GM12864 (cell line): Measurements from ENCODE around the gene FNBP1L.

Source experiments
- DNase-seq: peaks from one replicate; pipeline ENCODE4 v3.0.0-alpha.2; 2011; ENCODE audit warnings: low read depth
- H3K4me3 ChIP-seq: 2 replicates; pipeline ENCODE4 v1.5.1; 2011; ENCODE audit warnings: mild to moderate bottlenecking, low read depth, low read length, control low read depth
- CTCF ChIP-seq: IDR thresholded peaks from 2 replicates; pipeline ENCODE4 v1.5.1; 2011; ENCODE audit warnings: low read depth, mild to moderate bottlenecking, moderate library complexity, low read length, control low read depth, inconsistent platforms; ENCODE audit errors: missing control alignments

The FNBP1L gene

GRCh38 chr1:93499533-93499932 is 51.6 kb downstream of the FNBP1L start:
- DNase-seq: no peak
- no peak overlapping the region for H3K4me3 ChIP-seq
- TF ChIP-seq CTCF: no peak

- H3K4me3 ChIP-seq: no peak overlapping the region
- DNase-seq: no peak
- TF ChIP-seq CTCF: no peak
Observed at GRCh38 chr1:93500275-93500674, 52.4 kb downstream of the FNBP1L start.

- no peak for TF ChIP-seq CTCF
- no peak for DNase-seq
Observed at GRCh38 chr1:93501399-93501798, 53.5 kb downstream of the FNBP1L start.

GRCh38 chr1:93501829-93502369 is 54.0 kb downstream of the FNBP1L start:
- DNase-seq: no peak
- no peak for TF ChIP-seq CTCF

More at GRCh38 chr1:93501399-93501798, 53.5 kb downstream of the FNBP1L start:
- H3K4me3 ChIP-seq: no peak overlapping the region

GRCh38 chr1:93502571-93502970 is 54.7 kb downstream of the FNBP1L start:
- TF ChIP-seq CTCF: no peak
- DNase-seq: no peak
- no peak overlapping the region for H3K4me3 ChIP-seq

More at GRCh38 chr1:93501829-93502369, 54.0 kb downstream of the FNBP1L start:
- H3K4me3 ChIP-seq: no peak overlapping the region

- no peak for DNase-seq
- no peak for TF ChIP-seq CTCF
- no peak overlapping the region for H3K4me3 ChIP-seq
Observed at GRCh38 chr1:93503163-93503562, 55.2 kb downstream of the FNBP1L start.

GRCh38 chr1:93503816-93504215 is 55.9 kb downstream of the FNBP1L start:
- no peak for TF ChIP-seq CTCF

More at GRCh38 chr1:93503816-93504215, 55.9 kb downstream of the FNBP1L start:
- no peak overlapping the region for H3K4me3 ChIP-seq
- no peak for DNase-seq
